ENCODE measurements around the gene GJA1.
"Not testable (repeated sequence)": the region's sequence is repeated elsewhere in the genome, so short reads cannot be mapped to it uniquely, and the experiment has no call there.

Gene GJA1

GRCh38 chr6:121436960-121437850 lies 1.8 kb downstream of the GJA1 start:
- DNase-seq (ENCODE audit: low read depth in 2 of 2), result no peak

- no peak for DNase-seq (ENCODE audit: low read depth in 2 of 2)
Observed at GRCh38 chr6:121437851-121438651, 2.6 kb downstream of the GJA1 start.

GRCh38 chr6:121438869-121439268 lies 3.4 kb downstream of the GJA1 start:
- no peak for DNase-seq (ENCODE audit: low read depth in 2 of 2)

GRCh38 chr6:121439475-121439874 lies 4.0 kb downstream of the GJA1 start:
- no peak for DNase-seq (ENCODE audit: low read depth in 2 of 2)

- DNase-seq (ENCODE audit: low read depth in 2 of 2), result no peak
Observed at GRCh38 chr6:121439926-121440325, 4.5 kb downstream of the GJA1 start.

- no peak for DNase-seq (ENCODE audit: low read depth in 2 of 2)
Observed at GRCh38 chr6:121441477-121441876, 6.0 kb downstream of the GJA1 start.

GRCh38 chr6:121442576-121442975 lies 7.1 kb downstream of the GJA1 start:
- DNase-seq (ENCODE audit: low read depth in 2 of 2), result no peak

GRCh38 chr6:121443971-121444541 lies 8.6 kb downstream of the GJA1 start:
- DNase-seq (ENCODE audit: low read depth in 2 of 2), result no peak

- not testable (repeated sequence) for DNase-seq (ENCODE audit: low read depth in 2 of 2)
Observed at GRCh38 chr6:121446705-121447104, 11.3 kb downstream of the GJA1 start.

GRCh38 chr6:121447746-121448145 lies 12.3 kb downstream of the GJA1 start:
- DNase-seq (ENCODE audit: low read depth in 2 of 2), result not testable (repeated sequence)

- not testable (repeated sequence) for DNase-seq (ENCODE audit: low read depth in 2 of 2)
Observed at GRCh38 chr6:121448528-121448927, 13.1 kb downstream of the GJA1 start.

- no peak for DNase-seq (ENCODE audit: low read depth in 2 of 2)
Observed at GRCh38 chr6:121449331-121449730, 13.9 kb downstream of the GJA1 start.

GRCh38 chr6:121450242-121450641 lies 14.8 kb downstream of the GJA1 start:
- no peak for DNase-seq (ENCODE audit: low read depth in 2 of 2)

- DNase-seq (ENCODE audit: low read depth in 2 of 2), result no peak
Observed at GRCh38 chr6:121451250-121451649, 15.8 kb downstream of the GJA1 start.

GRCh38 chr6:121453191-121453590 lies 17.7 kb downstream of the GJA1 start:
- DNase-seq (ENCODE audit: low read depth in 2 of 2), result no peak

- DNase-seq (ENCODE audit: low read depth in 2 of 2), result no peak
Observed at GRCh38 chr6:121460170-121460569, 24.7 kb downstream of the GJA1 start.

GRCh38 chr6:121463087-121463486 lies 27.6 kb downstream of the GJA1 start:
- DNase-seq (ENCODE audit: low read depth in 2 of 2), result no peak

- DNase-seq (ENCODE audit: low read depth in 2 of 2), result no peak
Observed at GRCh38 chr6:121465101-121465500, 29.7 kb downstream of the GJA1 start.

GRCh38 chr6:121479486-121480098 lies 44.1 kb downstream of the GJA1 start:
- no peak for DNase-seq (ENCODE audit: low read depth in 2 of 2)

- no peak for DNase-seq (ENCODE audit: low read depth in 2 of 2)
Observed at GRCh38 chr6:121480099-121480713, 44.8 kb downstream of the GJA1 start.

- no peak for DNase-seq (ENCODE audit: low read depth in 2 of 2)
Observed at GRCh38 chr6:121482004-121482693, 46.7 kb downstream of the GJA1 start.

Measured in stimulated activated CD8-positive, alpha-beta memory T cell treated with anti-CD3 and anti-CD28 coated beads, Interleukin-2, amount 100 ng/mL, for 1 hour (primary cell).